Suprapubic skin (tissue), 4 donors: ENCODE measurements around the gene SMARCD3. TPM values are rescaled to one million over a fixed set of nuclear protein-coding genes. Genes with fewer than 3 reads are reported as not detected.

ENCODE experiments used
- DNase-seq, 2 donors: peaks; one replicate each; pipeline ENCODE4 v3.0.0-alpha.2; 2019; ENCODE audit warnings: low spot score in 2 of 2
- H3K27ac ChIP-seq: fragments of 200-600 bp; sonication (generic); one replicate; pipeline ENCODE4 v1.5.1; 2019
- H3K27me3 ChIP-seq: fragments of 200-600 bp; sonication (generic); one replicate; pipeline ENCODE4 v1.5.1; 2019
- H3K36me3 ChIP-seq: fragments of 200-600 bp; sonication (generic); one replicate; pipeline ENCODE4 v1.5.1; 2019
- H3K4me1 ChIP-seq: fragments of 200-600 bp; sonication (generic); one replicate; pipeline ENCODE4 v1.5.1; 2019
- H3K4me3 ChIP-seq: fragments of 200-600 bp; sonication (generic); one replicate; pipeline ENCODE4 v1.5.1; 2019; ENCODE audit warnings: mild to moderate bottlenecking
- H3K9me3 ChIP-seq: fragments of 200-600 bp; sonication (generic); one replicate; pipeline ENCODE4 v1.5.1; 2019
- CTCF ChIP-seq, 2 donors: fragments of 200-600 bp in 1 of 2; fragments of 450-650 bp in 1 of 2; sonication (generic) in 1 of 2; IDR thresholded peaks; one replicate each; pipeline ENCODE4 v1.5.1; 2016 to 2019; ENCODE audit warnings: antibody characterized with exemption in 2 of 2, mild to moderate bottlenecking in 1 of 2, moderate library complexity in 1 of 2
- EP300 ChIP-seq: sonication (generic); formaldehyde crosslinking; IDR thresholded peaks from one replicate; pipeline ENCODE4 v1.6.1; 2017; ENCODE audit warnings: antibody characterized with exemption
- POLR2A ChIP-seq, 2 donors: fragments of 450-650 bp; IDR thresholded peaks; one replicate each; pipeline ENCODE4 v1.6.1; 2017; ENCODE audit warnings: antibody characterized with exemption in 2 of 2, mild to moderate bottlenecking in 2 of 2, moderate library complexity in 2 of 2
- POLR2AphosphoS5 ChIP-seq, 3 donors: sonication (generic); formaldehyde crosslinking; IDR thresholded peaks; one replicate each; pipeline ENCODE4 v1.6.1; 2017; ENCODE audit warnings: antibody characterized with exemption in 3 of 3
- WGBS: methylation state at CpG from one replicate; pipeline ENCODE4 v1.1.5; 2018; 5-methylcytosine and 5-hydroxymethylcytosine counted together
- total RNA-seq, 4 donors: library from RNA; depleted of rRNA; stranded (reverse); fragments of >200 nt; gene quantifications; one replicate each; pipeline ENCODE4 v1.1.0, GENCODE V29; 2016

The SMARCD3 gene
- total RNA-seq, 4 donors from 2014 or later: 9.6 to 15.8 (median 10.9) TPM

GRCh38 chr7:151198945-151199848, 49.3 kb downstream of the SMARCD3 start:
- no peak for DNase-seq
- TF ChIP-seq POLR2AphosphoS5 (IDR thresholded peaks at IDR 0.05) (no peak), POLR2A (IDR thresholded peaks at IDR 0.05) (no peak), EP300 (no peak)
- Histone ChIP-seq H3K4me3 (no peak overlapping the region), H3K4me1 (peaks cover 7% of the 10 kb centered on the region), H3K9me3 (no peaks in the 10 kb centered on the region), H3K27me3 (peaks cover 16% of the 10 kb centered on the region), H3K36me3 (no peaks in the 10 kb centered on the region), H3K27ac (no peak overlapping the region)
- WGBS: 29% methylated on average over 12 of the region's 30 CpGs

- H3K9me3 ChIP-seq: no peaks in the 10 kb centered on the region
- no peak overlapping the region for H3K4me3 ChIP-seq
- H3K4me1 ChIP-seq: peaks cover 7% of the 10 kb centered on the region
- H3K27me3 ChIP-seq: peaks cover 15% of the 10 kb centered on the region
- H3K27ac ChIP-seq: no peak overlapping the region
- no peak for DNase-seq
- no peaks in the 10 kb centered on the region for H3K36me3 ChIP-seq
- TF ChIP-seq EP300 (no peak), POLR2A (IDR thresholded peaks at IDR 0.05) (no peak), POLR2AphosphoS5 (IDR thresholded peaks at IDR 0.05) (no peak), CTCF (IDR thresholded peaks at IDR 0.05) (no peak)
Measured at GRCh38 chr7:151197932-151198331, 50.6 kb downstream of the SMARCD3 start.

GRCh38 chr7:151195616-151196450, 52.7 kb downstream of the SMARCD3 start:
- no peaks in the 10 kb centered on the region for H3K9me3 ChIP-seq
- H3K27me3 ChIP-seq: peaks cover 15% of the 10 kb centered on the region
- no peak overlapping the region for H3K4me3 ChIP-seq
- H3K27ac ChIP-seq: no peak overlapping the region
- 53% methylated on average over 19 of the region's 19 CpGs for WGBS
- H3K36me3 ChIP-seq: no peaks in the 10 kb centered on the region
- peaks cover 7% of the 10 kb centered on the region for H3K4me1 ChIP-seq
- no peak for DNase-seq
- no peak for TF ChIP-seq POLR2AphosphoS5 (IDR thresholded peaks at IDR 0.05)
- TF ChIP-seq CTCF (IDR thresholded peaks at IDR 0.05): no peak
- TF ChIP-seq EP300: no peak
- TF ChIP-seq POLR2A (IDR thresholded peaks at IDR 0.05): no peak

GRCh38 chr7:151194188-151194587, 54.3 kb downstream of the SMARCD3 start:
- no peaks in the 10 kb centered on the region for H3K9me3 ChIP-seq
- H3K36me3 ChIP-seq: no peaks in the 10 kb centered on the region
- H3K27ac ChIP-seq: no peak overlapping the region
- no peak overlapping the region for H3K4me3 ChIP-seq
- no peak for DNase-seq
- H3K27me3 ChIP-seq: peaks cover 15% of the 10 kb centered on the region
- peaks cover 2% of the 10 kb centered on the region for H3K4me1 ChIP-seq
- TF ChIP-seq CTCF (IDR thresholded peaks at IDR 0.05) (no peak), EP300 (no peak), POLR2A (IDR thresholded peaks at IDR 0.05) (no peak), POLR2AphosphoS5 (IDR thresholded peaks at IDR 0.05) (no peak)
- WGBS: 81% methylated on average over 5 of the region's 7 CpGs

GRCh38 chr7:151193203-151193978, 55.1 kb downstream of the SMARCD3 start:
- no peaks in the 10 kb centered on the region for H3K4me1 ChIP-seq
- no peak for DNase-seq
- H3K36me3 ChIP-seq: no peaks in the 10 kb centered on the region
- 91% methylated on average over 12 of the region's 14 CpGs for whole genome bisulfite sequencing
- H3K27me3 ChIP-seq: peaks cover 15% of the 10 kb centered on the region
- no peak overlapping the region for H3K4me3 ChIP-seq
- no peaks in the 10 kb centered on the region for H3K9me3 ChIP-seq
- TF ChIP-seq POLR2AphosphoS5 (IDR thresholded peaks at IDR 0.05) (no peak), CTCF (IDR thresholded peaks at IDR 0.05) (no peak), EP300 (no peak), POLR2A (IDR thresholded peaks at IDR 0.05) (no peak)
- no peak overlapping the region for H3K27ac ChIP-seq
